ENCODE data around the gene LRTM2. TPM values are rescaled to one million over a fixed set of nuclear protein-coding genes. Genes with fewer than 3 reads are reported as not detected.
A peak's percentile ranks its signal among the peaks of the same experiment; 100 is the strongest.

The LRTM2 gene
- total RNA-seq, 4 donors from 2014 or later: not detected

- intact Hi-C loops (cut with DNase I): no loop called here
These were observed 16.6 kb downstream of the LRTM2 start for GRCh38 chr12:1836854-1837421.

DNA sequence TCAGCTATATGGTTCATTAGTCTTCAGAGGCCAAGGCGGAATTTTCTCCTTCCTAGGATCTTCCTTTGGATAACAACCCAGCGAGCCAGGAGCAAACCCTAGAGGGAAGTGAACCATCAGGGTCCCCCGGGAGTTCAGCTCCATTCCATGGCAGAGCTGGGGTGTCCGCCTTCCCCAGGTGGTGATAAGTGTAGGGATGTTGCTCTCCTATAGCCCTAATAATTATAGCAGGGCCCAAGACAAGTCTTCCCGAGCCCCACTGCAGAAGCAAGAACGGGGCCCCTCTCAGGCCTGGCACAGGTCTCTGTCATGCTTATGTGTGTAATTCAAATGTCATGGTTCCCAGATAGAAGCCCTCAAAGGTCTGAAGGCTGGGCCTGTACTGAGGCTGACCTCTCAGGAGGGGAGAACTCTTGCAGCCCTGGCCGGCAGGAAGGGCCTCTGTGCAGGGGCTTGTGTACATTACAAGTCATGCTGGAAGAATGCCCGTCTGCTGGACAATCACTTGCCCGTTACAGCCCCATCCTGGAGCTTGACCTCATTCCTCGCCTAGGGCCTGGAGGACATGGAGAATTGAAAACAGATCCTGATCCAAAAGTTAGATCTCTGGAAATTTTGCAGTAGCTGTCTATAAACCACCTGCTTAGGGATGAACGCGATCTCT, 17.3 kb downstream of the LRTM2 start:
- H3K4me3 ChIP-seq (replicated peaks in 1 of 3): no peak overlapping the region

More at GRCh38 chr12:1836854-1837421, 16.6 kb downstream of the LRTM2 start:
- Histone ChIP-seq H3K4me3 (replicated peaks in 1 of 3) (no peak overlapping the region), H3K27ac (no peak overlapping the region), H3K4me1 (no peaks in the 10 kb centered on the region), H3K9me3 (no peaks in the 10 kb centered on the region), H3K36me3 (no peaks in the 10 kb centered on the region), H3K27me3 (no peaks in the 10 kb centered on the region)
- no peak for TF ChIP-seq POLR2A (IDR thresholded peaks at IDR 0.05)
- peak; percentile 54 to 68 for DNase-seq
- WGBS, 2 donors: 54 to 55% methylated on average over 17 to 21 of the region's 22 CpGs

GRCh38 chr12:1838205-1838993, 18.0 kb downstream of the LRTM2 start:
- Histone ChIP-seq H3K27ac (no peak overlapping the region), H3K4me3 (replicated peaks in 1 of 3) (no peak overlapping the region), H3K36me3 (no peaks in the 10 kb centered on the region), H3K4me1 (no peaks in the 10 kb centered on the region), H3K27me3 (no peaks in the 10 kb centered on the region), H3K9me3 (no peaks in the 10 kb centered on the region)
- WGBS, 2 donors: 85 to 93% methylated on average over 20 to 26 of the region's 26 CpGs
- no peak for DNase-seq
- TF ChIP-seq CTCF (IDR thresholded peaks at IDR 0.05) (no peak), POLR2A (IDR thresholded peaks at IDR 0.05) (no peak)
- intact Hi-C loops (cut with DNase I): no loop called here

More for the DNA sequence above, 17.3 kb downstream of the LRTM2 start:
- no peak for DNase-seq
- Histone ChIP-seq H3K4me1 (no peaks in the 10 kb centered on the region), H3K9me3 (no peaks in the 10 kb centered on the region), H3K27ac (no peak overlapping the region), H3K36me3 (no peaks in the 10 kb centered on the region), H3K27me3 (no peaks in the 10 kb centered on the region)
- whole genome bisulfite sequencing, 2 donors: 73 to 79% methylated on average over 11 to 12 of the region's 12 CpGs
- intact Hi-C loops (cut with DNase I): no loop called here
- no peak for TF ChIP-seq POLR2A (IDR thresholded peaks at IDR 0.05)
- no peak for TF ChIP-seq CTCF (IDR thresholded peaks at IDR 0.05)

DNA sequence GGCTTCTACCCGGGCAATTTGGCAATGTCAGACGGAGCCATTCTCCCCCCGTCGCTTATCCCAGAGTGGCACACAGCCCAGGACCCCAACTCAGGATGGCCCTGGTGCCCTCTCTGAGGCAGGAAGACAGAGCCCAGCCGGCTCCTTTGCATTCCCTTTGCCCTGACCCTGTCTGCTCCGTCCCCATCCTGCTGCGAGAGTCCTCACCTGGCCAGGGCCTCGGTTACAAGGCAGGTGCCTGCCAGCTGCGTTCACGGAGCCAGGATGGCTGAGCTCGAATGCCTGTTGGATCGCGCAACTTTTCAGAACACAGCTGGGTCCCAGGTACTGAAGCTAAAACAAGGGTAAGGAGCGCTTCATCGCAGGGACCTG, 18.6 kb downstream of the LRTM2 start:
- H3K27me3 ChIP-seq: no peaks in the 10 kb centered on the region
- no peak overlapping the region for H3K4me3 ChIP-seq (replicated peaks in 1 of 3)
- TF ChIP-seq CTCF (IDR thresholded peaks at IDR 0.05): no peak
- TF ChIP-seq POLR2A (IDR thresholded peaks at IDR 0.05): no peak
- no peak overlapping the region for H3K27ac ChIP-seq
- H3K9me3 ChIP-seq: no peaks in the 10 kb centered on the region
- intact Hi-C loops (cut with DNase I): no loop called here
- no peaks in the 10 kb centered on the region for H3K4me1 ChIP-seq
- WGBS, 2 donors: 95 to 98% methylated on average over 8 to 14 of the region's 15 CpGs
- no peaks in the 10 kb centered on the region for H3K36me3 ChIP-seq
- no peak for DNase-seq

DNA sequence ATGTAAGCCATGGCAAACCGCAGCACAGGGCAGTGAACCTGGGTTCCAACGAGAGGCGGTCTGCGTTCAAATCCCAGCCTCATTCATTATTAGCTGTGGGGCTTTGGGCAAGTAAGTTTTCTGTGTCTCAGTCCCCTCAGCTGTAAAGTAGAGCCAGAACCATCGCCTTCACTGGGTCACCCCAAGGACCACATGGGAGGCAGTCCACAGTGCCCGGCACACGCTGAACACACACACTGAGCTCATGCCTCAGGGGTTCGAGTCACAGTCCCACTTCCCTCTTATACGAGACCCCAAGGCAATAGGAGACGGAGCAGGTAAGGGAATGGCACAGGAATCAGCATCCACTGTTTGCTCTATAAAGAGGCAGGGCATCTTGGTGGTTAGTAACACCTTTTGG, 19.1 kb downstream of the LRTM2 start:
- WGBS, 2 donors: 92 to 93% methylated on average over 10 of the region's 10 CpGs
- Histone ChIP-seq H3K9me3 (no peaks in the 10 kb centered on the region), H3K27me3 (no peaks in the 10 kb centered on the region), H3K4me1 (no peaks in the 10 kb centered on the region), H3K36me3 (no peaks in the 10 kb centered on the region), H3K27ac (no peak overlapping the region), H3K4me3 (replicated peaks in 1 of 3) (no peak overlapping the region)
- intact Hi-C loops (cut with DNase I): no loop called here
- DNase-seq: no peak
- TF ChIP-seq POLR2A (IDR thresholded peaks at IDR 0.05) (no peak), CTCF (IDR thresholded peaks at IDR 0.05) (no peak)
